Hematopoietic multipotent progenitor cell treated with erythropoietin and hydrocortisone succinate and interleukin-3 and kit ligand, for 15 days (in vitro differentiated cells): ENCODE data around the gene KRT74.

Source experiments
- DNase-seq: peaks from one replicate; pipeline ENCODE4 v3.0.0-alpha.2; 2015; ENCODE audit warnings: low spot score

KRT74 gene

DNA sequence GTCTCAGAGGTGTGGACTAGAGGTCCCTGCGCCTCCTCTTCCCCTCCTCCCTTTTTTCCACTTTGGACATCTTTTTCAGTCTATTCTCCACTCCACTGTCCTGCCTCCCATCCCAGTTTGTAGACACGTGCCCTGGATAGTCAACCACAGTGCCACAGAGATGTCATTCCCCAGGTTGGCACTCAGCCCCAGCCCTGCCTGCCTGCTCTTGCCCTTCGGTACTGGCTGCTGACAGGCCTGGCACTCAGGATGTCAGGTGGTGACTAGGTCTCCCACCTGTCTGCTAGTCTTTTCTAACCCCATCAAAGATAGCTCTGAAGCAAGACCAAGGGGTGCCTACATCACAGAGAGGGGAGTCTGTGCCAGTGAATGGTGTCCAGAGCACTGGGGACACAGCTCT lies 36.5 kb downstream of the KRT74 start:
- DNase-seq: no peak

GRCh38 chr12:52535574-52535973 lies 38.1 kb downstream of the KRT74 start:
- DNase-seq: no peak

- DNase-seq: no peak
These were observed 39.2 kb downstream of the KRT74 start for GRCh38 chr12:52534482-52534881.

DNA sequence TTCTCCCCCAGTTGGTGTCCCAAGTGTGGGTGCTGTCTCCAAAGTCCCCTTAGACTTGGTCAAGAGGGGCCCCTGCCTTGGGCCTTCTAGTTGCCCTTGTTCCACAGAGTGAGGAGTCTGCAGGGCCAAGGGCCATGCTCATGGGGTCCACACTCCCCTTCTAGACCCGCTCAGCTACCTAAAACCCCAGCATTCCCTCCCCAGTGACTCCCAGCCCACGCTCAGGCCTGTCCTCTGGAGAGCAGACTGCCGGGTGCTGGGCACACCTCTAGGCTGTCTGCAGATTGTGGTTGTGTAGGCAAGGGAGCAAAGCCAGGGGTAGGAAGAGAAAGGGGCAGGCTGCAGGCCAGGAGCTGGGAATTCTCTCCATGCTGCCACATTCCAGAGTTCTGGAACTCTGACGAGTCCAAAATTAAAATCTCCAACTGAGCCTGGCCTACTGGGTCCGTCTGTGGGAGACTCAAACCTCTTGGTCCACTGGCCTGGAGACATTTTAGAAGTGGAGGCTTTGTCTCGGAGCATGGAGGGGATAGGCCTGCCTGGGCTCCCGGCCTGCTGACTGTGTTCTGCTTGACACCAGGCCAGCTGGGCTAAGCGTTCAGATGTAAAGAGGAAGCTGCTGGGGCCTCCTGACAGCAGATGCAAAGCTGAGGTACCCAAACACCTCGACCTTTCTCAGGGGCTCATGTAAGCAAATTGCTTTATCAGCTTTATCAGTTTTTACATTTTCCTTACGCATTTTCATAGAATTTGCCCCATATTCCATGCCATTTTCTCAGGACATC lies 39.8 kb downstream of the KRT74 start:
- no peak for DNase-seq

DNA sequence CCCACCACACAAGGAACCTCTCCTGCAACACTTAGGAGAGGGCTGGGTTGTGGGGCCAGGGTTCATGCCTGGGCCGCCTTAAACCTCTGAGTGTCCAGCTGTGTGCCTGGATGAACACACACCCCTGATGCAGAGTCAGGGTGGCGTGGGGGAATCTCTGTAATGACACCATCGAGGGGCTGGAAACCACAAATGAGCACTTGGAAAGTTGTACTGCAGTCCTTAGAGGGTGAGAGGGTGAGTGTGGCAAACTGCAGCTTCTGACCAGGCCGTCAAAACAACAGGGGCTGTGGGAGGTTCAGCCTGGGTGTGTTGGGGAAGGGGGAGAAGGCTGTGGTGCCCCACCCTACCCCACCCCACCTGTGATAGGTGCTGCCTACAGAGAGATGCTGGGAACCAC lies 41.0 kb downstream of the KRT74 start:
- DNase-seq: no peak

- DNase-seq: no peak
These were observed 41.9 kb downstream of the KRT74 start for GRCh38 chr12:52531566-52532300.

GRCh38 chr12:52530905-52531304 lies 42.7 kb downstream of the KRT74 start:
- no peak for DNase-seq

DNA sequence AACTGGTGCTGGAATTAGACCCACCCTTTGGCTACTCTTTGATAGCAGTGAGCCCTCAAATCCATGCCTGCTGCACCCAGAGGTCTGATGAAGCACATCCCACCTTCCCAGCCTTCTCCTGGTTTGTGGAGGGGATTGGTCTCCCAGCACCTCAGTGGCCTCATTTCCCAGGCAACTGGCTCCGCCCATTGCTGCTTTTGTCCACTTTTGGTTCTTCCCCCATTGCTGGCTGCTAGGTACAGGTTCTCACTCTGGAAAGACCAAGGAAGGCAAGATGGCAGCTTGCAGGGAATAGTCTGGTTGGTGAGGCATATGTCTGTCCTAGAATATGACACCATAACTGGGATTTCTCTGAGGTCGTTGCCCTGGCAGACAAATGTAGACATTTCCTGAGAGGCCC lies 43.3 kb downstream of the KRT74 start:
- DNase-seq: no peak

- no peak for DNase-seq
These were observed 43.8 kb downstream of the KRT74 start for GRCh38 chr12:52529846-52530245.

DNA sequence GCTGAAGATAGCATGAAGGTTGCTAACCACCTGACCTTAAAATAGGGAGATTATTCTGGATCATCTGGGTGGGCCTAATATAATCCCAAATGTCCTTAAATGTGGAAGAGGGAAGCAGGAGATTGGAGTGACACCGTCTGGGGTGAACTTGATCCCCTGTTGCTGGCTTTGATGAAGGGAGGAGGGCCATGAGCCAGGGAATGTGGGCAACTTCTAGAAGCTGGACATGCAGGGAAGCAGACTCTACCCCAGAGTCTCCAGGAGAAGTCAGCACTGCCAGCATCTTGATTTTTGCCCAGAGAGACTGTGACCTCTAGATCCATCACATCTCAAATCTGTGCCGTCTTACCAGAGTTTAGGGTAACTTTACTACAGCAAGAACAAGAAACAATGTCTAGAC lies 44.2 kb downstream of the KRT74 start:
- DNase-seq: no peak

GRCh38 chr12:52528641-52529143 lies 45.0 kb downstream of the KRT74 start:
- DNase-seq: no peak

DNA sequence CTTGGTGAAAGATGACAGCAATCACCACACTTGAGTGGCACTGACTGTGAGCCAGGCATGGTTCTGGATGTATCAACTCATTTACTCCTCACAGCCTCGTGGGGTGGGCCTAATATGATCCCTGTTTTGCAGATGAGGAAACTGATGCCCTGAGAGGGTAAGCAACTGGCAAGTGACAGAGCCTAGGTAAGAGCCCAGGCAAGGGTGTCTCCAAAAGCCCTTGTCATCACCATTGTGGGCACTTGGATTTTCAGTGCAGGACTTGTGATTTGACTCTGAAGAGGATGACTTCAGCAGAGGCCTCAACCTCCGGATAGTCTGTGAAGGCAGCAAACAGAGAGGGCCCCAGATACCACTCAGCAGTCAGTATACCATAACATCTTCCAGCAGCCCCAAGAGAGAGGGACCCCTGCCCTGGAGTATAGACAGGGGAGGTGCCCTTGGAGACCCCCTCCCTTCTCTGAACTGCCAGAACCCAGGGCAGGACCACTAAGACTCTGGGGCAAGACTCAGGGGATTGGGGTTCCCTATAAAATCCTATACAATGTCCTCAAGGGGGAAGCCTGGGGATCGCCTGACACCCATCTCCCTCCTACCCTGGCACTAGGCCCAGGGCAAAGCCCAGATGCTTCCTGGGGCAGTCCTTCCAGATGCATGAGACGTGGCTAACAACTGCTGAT lies 46.4 kb downstream of the KRT74 start:
- no peak for DNase-seq

GRCh38 chr12:52526511-52526951 lies 47.1 kb downstream of the KRT74 start:
- DNase-seq: no peak

GRCh38 chr12:52525661-52526499 lies 47.8 kb downstream of the KRT74 start:
- DNase-seq: no peak

- DNase-seq: no peak
These were observed 48.6 kb downstream of the KRT74 start for GRCh38 chr12:52524898-52525591.

DNA sequence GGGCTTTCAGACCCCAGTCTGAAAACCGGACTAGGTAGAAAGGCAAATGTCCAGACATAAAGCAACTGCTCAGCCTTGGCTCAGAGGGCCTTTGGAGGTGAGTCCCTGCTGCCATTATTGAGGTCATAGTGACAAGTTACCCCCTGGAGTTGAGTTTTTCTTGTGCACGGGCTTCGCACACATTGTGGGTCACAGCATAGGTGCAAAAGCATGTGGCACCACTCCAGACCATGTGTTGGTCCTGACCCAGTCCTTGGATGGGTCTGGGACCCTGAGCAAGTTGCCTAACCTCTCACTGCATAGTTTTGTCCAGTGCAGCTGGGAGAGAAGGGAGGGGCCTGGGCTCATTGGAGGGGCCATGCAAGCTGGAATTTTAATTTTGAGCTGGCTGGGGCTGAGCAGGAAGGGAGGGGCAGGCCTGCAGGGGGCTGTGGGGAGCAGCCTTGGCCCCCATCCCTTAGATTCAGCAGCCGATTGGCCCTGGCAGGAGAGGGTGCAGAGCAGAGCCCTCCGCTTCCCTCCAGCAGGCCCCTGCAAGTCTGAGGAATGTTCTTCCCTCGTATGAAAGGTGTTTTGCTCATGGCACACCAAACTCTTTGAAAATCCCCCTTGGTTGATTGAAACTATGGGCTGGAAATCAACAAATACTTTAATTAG lies 49.3 kb downstream of the KRT74 start:
- DNase-seq: no peak

DNA sequence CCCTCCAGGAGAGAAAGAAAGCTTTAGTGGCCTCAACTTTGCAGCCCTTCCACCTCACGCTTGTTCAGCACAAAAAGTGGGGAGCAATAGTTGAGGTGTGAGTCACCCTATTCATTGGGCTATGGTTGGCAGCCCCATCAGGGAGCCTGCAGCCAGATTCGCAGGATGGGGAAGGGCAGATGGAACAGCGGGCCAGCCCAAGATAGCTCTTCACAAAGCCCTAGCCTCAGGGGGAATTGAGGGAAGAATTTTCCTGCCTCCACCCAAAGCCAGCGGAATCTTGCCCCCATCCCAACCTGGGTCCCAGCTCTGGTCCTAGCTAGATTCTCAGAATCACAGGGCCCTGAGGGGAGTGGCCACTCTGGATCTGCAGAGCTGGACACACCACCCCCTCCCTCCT lies 49.8 kb downstream of the KRT74 start:
- no peak for DNase-seq

GRCh38 chr12:52522346-52523011 lies 51.2 kb downstream of the KRT74 start:
- no peak for DNase-seq

- no peak for DNase-seq
These were observed 51.9 kb downstream of the KRT74 start for GRCh38 chr12:52521568-52522266.

DNA sequence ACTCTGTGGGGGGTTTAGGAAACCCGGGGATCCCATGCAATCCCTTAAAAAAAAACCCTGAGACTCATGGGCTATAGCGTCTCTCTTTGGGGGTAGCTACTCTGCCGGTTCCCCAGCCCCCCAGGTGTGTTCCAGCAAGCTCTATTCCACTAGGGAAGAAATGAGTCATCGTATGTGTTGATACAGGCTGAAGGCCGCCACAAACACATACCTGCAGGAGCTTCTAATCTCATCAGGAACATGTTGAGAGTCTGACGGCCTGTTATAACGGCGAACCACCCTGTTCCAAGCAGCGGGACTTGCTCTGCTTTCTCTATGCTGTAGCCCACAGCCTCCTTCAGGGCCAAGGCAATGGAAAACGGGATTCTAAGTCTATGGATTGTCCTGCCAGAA lies 52.5 kb downstream of the KRT74 start:
- no peak for DNase-seq
